ENCODE data around the gene CD72. TPM values are rescaled to one million over a fixed set of nuclear protein-coding genes. Genes with fewer than 3 reads are reported as not detected.
A peak's percentile ranks its signal among the peaks of the same experiment; 100 is the strongest.

CD72 gene
- polyA plus RNA-seq, 2 of the 4 experiments (the other 2 are of a cell fraction) = 0.44 to 1.2 TPM

DNA sequence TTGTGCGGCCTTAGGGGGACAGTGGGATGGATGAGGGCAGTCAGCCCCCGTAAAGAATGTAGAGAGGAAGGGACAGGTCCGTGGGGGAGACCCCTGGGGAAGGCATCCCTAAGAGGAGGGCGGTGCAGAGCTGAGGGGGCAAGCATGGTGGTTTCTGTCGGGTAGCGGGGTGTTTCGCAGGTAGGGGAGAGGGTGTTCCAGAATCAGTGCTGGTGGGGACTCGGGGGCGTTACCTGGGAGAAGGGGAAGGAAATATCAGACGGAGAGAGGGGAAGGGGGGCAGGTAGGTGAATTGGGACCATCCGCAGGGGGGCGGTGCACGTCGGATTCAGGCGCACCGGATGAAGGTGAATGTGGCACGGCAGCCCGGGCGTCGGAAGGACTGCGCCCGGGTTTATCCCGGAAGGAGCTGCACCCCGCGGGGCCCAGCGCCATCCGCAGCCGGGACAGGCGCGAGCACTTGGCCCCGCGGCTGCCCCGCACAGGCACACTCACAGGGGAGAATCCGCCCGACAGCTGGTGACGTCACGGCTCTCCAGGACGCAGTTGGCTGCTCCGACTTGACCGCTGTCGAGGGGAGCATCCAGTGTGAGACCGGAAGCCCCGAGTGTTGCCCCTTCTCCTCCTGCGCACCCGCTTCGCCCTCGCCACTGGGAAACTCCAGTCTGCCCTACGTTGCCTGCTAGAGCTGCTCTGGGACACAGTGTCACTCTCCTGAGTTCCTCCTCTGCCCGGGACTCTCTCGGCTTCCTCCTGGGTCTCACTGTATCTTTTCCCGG is 1.3 kb downstream of the CD72 start:
- Histone ChIP-seq H3K4me3 (no peak overlapping the region), H3K27ac (no peak overlapping the region), H3K9me3 (no peaks in the 10 kb centered on the region), H3K4me2 (peak overlapping the region; percentile 12; the same call in 1 of the 3 replicates), H3K4me1 (no peaks in the 10 kb centered on the region)
- FAIRE-seq = no peak
- CTCF ChIA-PET = interaction anchor here (0.7 to 1.4 kb wide), 3 partner anchors 13 to 385 kb away, joined by 3 to 4 read pairs (median 4); no protein-coding TSS in a partner anchor
- TF ChIP-seq, protein P1, sequence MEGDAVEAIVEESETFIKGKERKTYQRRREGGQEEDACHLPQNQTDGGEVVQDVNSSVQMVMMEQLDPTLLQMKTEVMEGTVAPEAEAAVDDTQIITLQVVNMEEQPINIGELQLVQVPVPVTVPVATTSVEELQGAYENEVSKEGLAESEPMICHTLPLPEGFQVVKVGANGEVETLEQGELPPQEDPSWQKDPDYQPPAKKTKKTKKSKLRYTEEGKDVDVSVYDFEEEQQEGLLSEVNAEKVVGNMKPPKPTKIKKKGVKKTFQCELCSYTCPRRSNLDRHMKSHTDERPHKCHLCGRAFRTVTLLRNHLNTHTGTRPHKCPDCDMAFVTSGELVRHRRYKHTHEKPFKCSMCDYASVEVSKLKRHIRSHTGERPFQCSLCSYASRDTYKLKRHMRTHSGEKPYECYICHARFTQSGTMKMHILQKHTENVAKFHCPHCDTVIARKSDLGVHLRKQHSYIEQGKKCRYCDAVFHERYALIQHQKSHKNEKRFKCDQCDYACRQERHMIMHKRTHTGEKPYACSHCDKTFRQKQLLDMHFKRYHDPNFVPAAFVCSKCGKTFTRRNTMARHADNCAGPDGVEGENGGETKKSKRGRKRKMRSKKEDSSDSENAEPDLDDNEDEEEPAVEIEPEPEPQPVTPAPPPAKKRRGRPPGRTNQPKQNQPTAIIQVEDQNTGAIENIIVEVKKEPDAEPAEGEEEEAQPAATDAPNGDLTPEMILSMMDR (IDR thresholded peaks at IDR 0.05) = no peak
- peak; percentile 94 for TF ChIP-seq RFX5 (IDR thresholded peaks at IDR 0.05)
- WGBS (ENCODE audit: missing lambda C conversion rate) = 56% methylated on average over 49 of the region's 51 CpGs
- peak in 1 of 2 experiments; percentile 52; a peak in 3 of 6 replicates for ATAC-seq
- POLR2A ChIA-PET = no interaction called here
- no peak for DNase-seq (ENCODE audit: low read depth in 1 of 2, low spot score in 1 of 2)

DNA sequence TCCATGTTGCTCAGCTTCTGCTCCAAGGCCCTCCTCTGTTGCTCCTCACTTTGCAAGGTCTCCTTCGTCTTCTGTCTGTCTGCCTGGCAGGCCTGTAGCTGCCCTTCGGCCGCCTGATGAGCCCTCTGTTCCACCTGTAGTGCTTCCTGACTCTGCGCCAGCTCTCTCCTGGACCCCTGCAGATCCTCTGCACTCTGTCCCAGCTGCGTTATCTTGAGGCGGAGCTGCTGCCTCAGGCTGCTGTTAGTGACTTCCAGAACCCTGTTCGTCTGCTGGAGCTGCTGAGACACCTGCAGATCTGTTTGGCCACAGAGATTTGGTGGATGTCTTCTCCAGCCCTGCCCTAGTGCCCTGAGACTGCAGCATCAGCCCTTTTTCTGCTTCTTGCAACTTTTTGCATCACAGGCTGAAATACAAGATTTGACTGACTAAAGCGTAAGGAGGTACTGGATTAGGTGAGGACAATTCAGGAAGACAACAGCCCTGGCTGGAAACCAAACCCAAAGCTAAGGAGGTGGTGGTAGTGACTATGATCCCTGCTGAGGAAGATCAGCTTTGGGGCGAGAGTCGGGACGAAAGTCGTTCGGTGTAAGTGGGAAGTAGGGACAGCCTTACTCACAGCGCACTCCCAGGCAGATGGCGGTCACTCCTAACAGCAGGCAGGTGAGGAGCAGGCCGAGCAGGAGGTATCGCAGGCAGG is 2.1 kb downstream of the CD72 start:
- DNase-seq (ENCODE audit: low read depth in 1 of 2, low spot score in 1 of 2) (no peak), ATAC-seq (no peak), FAIRE-seq (no peak)
- ChIA-PET CTCF (interaction anchor here (0.7 to 2.2 kb wide), 7 partner anchors 9 to 384 kb away, joined by 3 to 6 read pairs (median 4); no protein-coding TSS in a partner anchor), POLR2A (no interaction called here)
- no peak for TF ChIP-seq EHMT2 (IDR thresholded peaks at IDR 0.05; ENCODE audit: low read depth)
- TF ChIP-seq, protein P2, sequence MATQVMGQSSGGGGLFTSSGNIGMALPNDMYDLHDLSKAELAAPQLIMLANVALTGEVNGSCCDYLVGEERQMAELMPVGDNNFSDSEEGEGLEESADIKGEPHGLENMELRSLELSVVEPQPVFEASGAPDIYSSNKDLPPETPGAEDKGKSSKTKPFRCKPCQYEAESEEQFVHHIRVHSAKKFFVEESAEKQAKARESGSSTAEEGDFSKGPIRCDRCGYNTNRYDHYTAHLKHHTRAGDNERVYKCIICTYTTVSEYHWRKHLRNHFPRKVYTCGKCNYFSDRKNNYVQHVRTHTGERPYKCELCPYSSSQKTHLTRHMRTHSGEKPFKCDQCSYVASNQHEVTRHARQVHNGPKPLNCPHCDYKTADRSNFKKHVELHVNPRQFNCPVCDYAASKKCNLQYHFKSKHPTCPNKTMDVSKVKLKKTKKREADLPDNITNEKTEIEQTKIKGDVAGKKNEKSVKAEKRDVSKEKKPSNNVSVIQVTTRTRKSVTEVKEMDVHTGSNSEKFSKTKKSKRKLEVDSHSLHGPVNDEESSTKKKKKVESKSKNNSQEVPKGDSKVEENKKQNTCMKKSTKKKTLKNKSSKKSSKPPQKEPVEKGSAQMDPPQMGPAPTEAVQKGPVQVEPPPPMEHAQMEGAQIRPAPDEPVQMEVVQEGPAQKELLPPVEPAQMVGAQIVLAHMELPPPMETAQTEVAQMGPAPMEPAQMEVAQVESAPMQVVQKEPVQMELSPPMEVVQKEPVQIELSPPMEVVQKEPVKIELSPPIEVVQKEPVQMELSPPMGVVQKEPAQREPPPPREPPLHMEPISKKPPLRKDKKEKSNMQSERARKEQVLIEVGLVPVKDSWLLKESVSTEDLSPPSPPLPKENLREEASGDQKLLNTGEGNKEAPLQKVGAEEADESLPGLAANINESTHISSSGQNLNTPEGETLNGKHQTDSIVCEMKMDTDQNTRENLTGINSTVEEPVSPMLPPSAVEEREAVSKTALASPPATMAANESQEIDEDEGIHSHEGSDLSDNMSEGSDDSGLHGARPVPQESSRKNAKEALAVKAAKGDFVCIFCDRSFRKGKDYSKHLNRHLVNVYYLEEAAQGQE (IDR thresholded peaks at IDR 0.05) = no peak
- TF ChIP-seq MAZ (IDR thresholded peaks at IDR 0.05; ENCODE audit: borderline replicate concordance, low read depth, low read length) = no peak
- TF ChIP-seq PBX3 (IDR thresholded peaks at IDR 0.05) = no peak
- no peak for TF ChIP-seq POLR2A (IDR thresholded peaks at IDR 0.05; ENCODE audit: low read length)
- no peak for TF ChIP-seq TFCP2L1 (CRISPR knock-in tag; IDR thresholded peaks at IDR 0.05)
- no peak for TF ChIP-seq CBX8 (IDR thresholded peaks at IDR 0.05)
- TF ChIP-seq, protein P3, sequence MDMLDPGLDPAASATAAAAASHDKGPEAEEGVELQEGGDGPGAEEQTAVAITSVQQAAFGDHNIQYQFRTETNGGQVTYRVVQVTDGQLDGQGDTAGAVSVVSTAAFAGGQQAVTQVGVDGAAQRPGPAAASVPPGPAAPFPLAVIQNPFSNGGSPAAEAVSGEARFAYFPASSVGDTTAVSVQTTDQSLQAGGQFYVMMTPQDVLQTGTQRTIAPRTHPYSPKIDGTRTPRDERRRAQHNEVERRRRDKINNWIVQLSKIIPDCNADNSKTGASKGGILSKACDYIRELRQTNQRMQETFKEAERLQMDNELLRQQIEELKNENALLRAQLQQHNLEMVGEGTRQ (IDR thresholded peaks at IDR 0.05) = no peak
- no peak for TF ChIP-seq HOXA7 (CRISPR knock-in tag; IDR thresholded peaks at IDR 0.05)
- no peak for TF ChIP-seq RNF2 (IDR thresholded peaks at IDR 0.05; ENCODE audit: borderline replicate concordance, low read depth)
- no peak for TF ChIP-seq EHF (CRISPR knock-in tag; IDR thresholded peaks at IDR 0.05)
- no peak for TF ChIP-seq CHD4 (IDR thresholded peaks at IDR 0.05; ENCODE audit: borderline replicate concordance)
- 85% methylated on average over 17 of the region's 17 CpGs for WGBS (ENCODE audit: missing lambda C conversion rate)
- no peak overlapping the region for H3K27ac ChIP-seq
- H3K4me3 ChIP-seq = no peak overlapping the region
- H3K4me1 ChIP-seq = no peaks in the 10 kb centered on the region
- H3K4me2 ChIP-seq = no peak overlapping the region
- no peaks in the 10 kb centered on the region for H3K9me3 ChIP-seq

Data from A549 (cell line).